HG03558 (cell line): ENCODE data around the gene LIPM.
"Not testable (repeated sequence)": the region's sequence is repeated elsewhere in the genome, so short reads cannot be mapped to it uniquely, and the experiment has no call there.

Experiments used
- ATAC-seq: cut with Tn5 transposase; IDR thresholded peaks from one replicate; pipeline ENCODE4 v1.9.1; 2021; ENCODE audit warnings: moderate number of reproducible peaks; ENCODE audit not compliant: unreplicated experiment; ENCODE audit errors: extremely low read depth

Gene LIPM

GRCh38 chr10:88835910-88836221 lies 33.3 kb downstream of the LIPM start:
- ATAC-seq: no peak

- not testable (repeated sequence) for ATAC-seq
Observed at GRCh38 chr10:88837632-88838031, 35.1 kb downstream of the LIPM start.

GRCh38 chr10:88838766-88839350 lies 36.3 kb downstream of the LIPM start:
- ATAC-seq: no peak

- no peak for ATAC-seq
Observed at GRCh38 chr10:88840104-88840503, 37.6 kb downstream of the LIPM start.

- ATAC-seq: no peak
Observed at GRCh38 chr10:88840881-88841280, 38.4 kb downstream of the LIPM start.

- no peak for ATAC-seq
Observed at GRCh38 chr10:88841316-88842111, 39.0 kb downstream of the LIPM start.

- no peak for ATAC-seq
Observed at GRCh38 chr10:88843171-88843570, 40.6 kb downstream of the LIPM start.

DNA sequence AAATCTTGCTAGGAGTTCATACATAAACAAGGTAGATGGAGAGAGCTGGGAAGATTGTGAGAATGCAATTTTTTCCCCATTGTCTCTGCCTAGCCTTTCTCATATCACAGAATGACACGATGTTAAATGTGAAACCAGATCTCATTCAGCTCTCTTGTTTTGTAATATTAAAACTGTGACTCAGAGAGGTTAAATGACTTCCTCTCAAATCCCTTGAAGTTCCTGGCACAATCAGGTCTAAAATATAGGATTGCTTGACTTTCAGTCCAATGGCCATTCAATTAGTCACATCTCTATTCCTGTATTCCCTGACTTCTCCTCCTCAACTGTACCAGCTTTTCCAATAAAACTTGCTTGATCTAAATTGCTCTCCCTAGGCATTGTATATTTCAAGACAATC lies 46.0 kb downstream of the LIPM start:
- ATAC-seq: no peak

GRCh38 chr10:88849234-88849633 lies 46.7 kb downstream of the LIPM start:
- no peak for ATAC-seq

DNA sequence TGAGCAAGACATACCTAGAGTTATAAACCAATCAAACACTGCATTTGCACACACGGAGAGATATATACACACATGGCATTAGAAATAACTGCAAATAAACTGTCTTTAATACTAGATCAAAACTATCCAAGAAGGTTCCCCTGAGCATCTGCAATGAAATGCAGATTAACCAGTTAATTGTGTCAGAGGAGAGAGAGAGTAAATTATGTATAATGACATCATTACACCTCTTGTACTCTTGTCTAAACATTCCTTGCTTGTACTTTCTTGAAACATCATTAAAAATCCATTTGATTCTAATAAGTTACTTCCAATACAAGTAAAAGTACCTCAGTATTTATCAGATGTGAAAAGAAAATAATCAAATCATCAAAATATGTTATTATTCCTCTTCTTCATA lies 48.2 kb downstream of the LIPM start:
- ATAC-seq: no peak

GRCh38 chr10:88851706-88852105 lies 49.2 kb downstream of the LIPM start, which contains the start of gene ANKRD22:
TSS of gene ANKRD22 (minus strand) at chr10:88851844. CDS start at chr10:88851607, 237 bp downstream.
- no peak for ATAC-seq

DNA sequence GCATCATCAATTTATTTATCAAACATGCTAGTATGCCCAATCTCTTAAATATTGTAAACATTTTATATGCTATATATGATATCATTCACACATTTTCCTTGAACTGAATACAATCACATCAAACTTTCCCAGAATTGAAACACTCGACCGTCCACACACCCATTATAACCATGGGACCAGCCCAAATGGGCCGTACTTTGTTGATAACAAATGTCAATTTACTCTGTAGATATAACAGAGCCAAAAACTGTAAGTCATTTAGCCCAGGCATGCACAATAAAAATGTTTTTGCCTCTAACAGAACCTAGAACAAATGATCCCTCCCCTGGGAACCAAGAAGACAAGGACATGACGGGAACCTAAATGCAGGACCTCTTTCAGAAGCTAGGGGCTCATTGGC lies 49.8 kb downstream of the LIPM start:
- no peak for ATAC-seq

GRCh38 chr10:88853155-88853881 lies 50.8 kb downstream of the LIPM start:
- no peak for ATAC-seq

DNA sequence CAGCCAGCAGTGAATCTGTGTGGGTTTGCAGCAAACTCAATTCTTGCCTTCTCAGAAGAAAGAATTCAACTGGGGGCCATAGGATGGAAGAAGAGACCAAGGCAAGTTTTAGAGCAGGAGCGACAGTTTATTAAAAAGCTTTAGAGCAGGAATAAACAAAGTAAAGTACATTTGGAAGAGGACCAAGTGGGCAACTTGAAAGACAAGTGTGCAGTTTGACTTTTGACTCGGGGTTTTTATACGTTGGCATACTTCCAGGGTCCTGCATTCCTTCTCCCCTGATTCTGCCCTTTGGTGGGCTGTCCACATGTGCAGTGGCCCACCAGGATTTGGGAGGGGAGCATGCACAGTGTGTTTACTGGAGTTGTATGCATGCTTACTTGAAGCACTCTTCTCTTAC lies 52.2 kb downstream of the LIPM start:
- ATAC-seq: no peak

- ATAC-seq: no peak
Observed at GRCh38 chr10:88857831-88858230, 55.3 kb downstream of the LIPM start.

GRCh38 chr10:88858491-88858890 lies 56.0 kb downstream of the LIPM start:
- ATAC-seq: no peak

DNA sequence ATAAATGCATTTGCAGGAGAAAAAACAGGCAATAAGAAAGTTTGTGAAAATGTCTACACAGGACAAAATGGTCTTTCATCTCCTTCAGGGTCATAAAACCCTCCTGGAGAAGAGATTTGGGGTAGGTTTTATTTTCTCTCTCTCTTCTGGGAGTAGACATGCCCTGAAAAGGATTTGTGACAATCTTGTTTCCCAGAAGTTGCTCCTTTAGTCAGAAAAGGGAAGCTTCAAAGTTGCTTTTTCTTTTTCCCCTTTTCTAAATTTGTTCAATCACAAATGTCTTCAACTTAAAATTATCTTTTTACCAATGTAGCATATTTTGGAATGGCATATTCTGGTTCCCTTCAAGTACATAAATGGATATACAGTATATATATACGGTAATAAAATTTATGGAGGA lies 58.5 kb downstream of the LIPM start:
- no peak for ATAC-seq

DNA sequence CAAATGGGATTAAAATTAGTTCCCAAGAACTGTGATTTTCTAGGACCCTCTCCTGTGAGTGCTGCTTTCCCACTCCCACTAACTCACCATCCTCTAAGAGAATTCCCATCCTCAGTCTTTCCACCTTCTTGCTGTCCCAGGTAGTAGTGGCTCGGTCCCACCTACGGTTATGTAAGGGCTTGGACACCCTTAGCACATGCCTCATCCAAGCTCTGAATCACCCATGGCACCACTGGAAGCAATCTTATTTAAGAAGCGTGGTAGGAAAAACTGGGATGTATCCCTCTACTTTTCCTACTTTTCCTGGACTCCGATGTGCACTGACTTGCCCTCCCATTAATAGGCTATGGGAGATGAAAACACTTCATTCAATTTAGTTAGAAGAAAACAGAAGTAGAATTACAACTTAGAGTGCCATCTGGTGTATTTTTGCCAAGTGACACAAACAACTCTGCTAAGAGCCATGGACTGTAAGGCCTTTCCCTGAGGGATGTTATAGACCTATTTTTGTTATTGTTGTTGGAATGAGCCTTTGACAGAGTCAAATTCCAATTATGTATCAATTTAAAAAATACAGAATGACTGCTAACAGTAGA lies 62.8 kb downstream of the LIPM start:
- no peak for ATAC-seq

- ATAC-seq: no peak
Observed at GRCh38 chr10:88866454-88866853, 63.9 kb downstream of the LIPM start.

DNA sequence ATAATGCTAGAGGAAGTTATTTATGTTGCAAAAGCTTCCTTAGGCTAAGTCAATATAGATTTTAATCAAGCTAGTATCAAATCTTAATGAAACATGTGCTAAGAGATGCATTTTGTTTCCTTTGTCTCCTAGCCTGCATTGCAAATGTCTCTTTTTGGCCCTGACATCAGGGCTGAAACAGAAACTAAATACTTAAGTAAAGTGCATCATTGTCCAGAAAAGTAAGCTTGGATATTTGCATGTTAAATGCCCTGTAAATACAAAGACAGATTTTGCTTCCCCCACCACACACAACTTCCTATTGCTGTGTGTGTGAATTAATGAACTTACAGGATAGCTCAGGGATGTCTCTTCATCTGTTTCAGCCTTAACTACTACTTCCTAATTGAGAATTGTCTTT lies 67.6 kb downstream of the LIPM start:
- ATAC-seq: no peak
